MM.1S (cell line): Measurements from ENCODE around the gene KRTAP3-1.
"Not testable (repeated sequence)": the region's sequence is repeated elsewhere in the genome, so short reads cannot be mapped to it uniquely, and the experiment has no call there.

Experiments used
- EZH2 ChIP-seq: fragments of 300-600 bp; sonication (generic); optimal IDR thresholded peaks from 2 replicates; pipeline ENCODE3; 2017; ENCODE audit warnings: low read depth, mild to moderate bottlenecking, antibody characterized with exemption, low read length, mixed read lengths
- EZH2phosphoT487 ChIP-seq: fragments of 300-600 bp; sonication (generic); IDR thresholded peaks from 2 replicates; pipeline ENCODE4 v1.6.1; 2018; ENCODE audit warnings: antibody characterized with exemption, low read length
- TF ChIP-seq, protein P1 (sequence below): fragments of 300-600 bp; sonication (generic); IDR thresholded peaks from 2 replicates; pipeline ENCODE4 v1.5.1; 2016; ENCODE audit warnings: antibody characterized with exemption, low read length, mixed read lengths

DNA sequence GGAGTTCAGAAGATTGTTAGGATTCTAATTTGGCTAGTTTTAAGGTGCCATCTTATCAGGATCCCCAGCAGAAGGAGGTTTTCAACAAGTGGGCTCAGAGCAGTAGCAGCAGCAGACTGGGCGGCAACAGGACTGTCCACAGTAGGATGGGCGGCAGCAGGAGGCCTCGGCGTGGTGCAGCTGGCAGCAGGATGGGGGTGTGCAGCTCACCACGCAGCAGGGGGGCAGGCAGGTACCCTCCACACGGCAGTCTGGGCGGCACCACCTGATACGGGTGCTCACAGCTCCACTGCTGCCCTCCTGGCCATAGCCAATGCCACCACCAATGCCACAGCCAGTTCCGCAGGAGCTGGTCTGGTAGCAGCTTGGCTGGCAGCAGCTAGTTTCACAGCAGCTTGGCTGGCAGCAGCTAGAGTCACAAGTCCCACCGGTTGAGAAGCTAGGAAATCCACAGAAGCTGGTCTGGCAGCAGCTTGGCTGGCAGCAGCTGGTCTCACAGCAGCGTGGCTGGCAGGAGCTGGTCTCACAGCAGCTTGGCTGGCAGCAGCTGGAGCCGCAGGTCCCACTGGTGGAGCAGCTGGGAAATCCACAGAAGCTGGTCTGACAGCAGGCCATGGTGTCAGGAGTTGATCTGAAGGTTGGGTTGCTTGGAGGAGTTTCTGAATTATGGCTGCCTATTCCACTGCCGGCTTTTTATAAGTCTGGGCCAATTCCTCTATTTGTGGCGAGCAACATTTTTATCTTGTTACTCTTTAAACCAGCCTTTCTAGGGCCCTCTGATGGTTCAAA is 32.0 kb upstream of the KRTAP3-1 start, which contains the start of gene KRTAP1-1:
- TF ChIP-seq, protein P1, sequence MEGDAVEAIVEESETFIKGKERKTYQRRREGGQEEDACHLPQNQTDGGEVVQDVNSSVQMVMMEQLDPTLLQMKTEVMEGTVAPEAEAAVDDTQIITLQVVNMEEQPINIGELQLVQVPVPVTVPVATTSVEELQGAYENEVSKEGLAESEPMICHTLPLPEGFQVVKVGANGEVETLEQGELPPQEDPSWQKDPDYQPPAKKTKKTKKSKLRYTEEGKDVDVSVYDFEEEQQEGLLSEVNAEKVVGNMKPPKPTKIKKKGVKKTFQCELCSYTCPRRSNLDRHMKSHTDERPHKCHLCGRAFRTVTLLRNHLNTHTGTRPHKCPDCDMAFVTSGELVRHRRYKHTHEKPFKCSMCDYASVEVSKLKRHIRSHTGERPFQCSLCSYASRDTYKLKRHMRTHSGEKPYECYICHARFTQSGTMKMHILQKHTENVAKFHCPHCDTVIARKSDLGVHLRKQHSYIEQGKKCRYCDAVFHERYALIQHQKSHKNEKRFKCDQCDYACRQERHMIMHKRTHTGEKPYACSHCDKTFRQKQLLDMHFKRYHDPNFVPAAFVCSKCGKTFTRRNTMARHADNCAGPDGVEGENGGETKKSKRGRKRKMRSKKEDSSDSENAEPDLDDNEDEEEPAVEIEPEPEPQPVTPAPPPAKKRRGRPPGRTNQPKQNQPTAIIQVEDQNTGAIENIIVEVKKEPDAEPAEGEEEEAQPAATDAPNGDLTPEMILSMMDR = not testable (repeated sequence)
- not testable (repeated sequence) for TF ChIP-seq EZH2, EZH2phosphoT487
